ENCODE results near the gene SH3D21. TPM values are rescaled to one million over a fixed set of nuclear protein-coding genes. Genes with fewer than 3 reads are reported as not detected.

SH3D21 gene
- total and polyA plus RNA-seq, 10 donors: 1.7 to 9.4 (median 4.0) TPM

- Histone ChIP-seq H3K27me3 (replicated peaks in 1 of 7) (no peaks in the 10 kb centered on the region), H3K9me3 (no peaks in the 10 kb centered on the region), H3K4me1 (peaks cover 4 to 63% (median 33%) of the 10 kb centered on the region in 6 donors), H3K27ac (peak overlapping the region in 4 of 8 donors; percentile 6 to 65 (median 19)), H3K4me3 (no peak overlapping the region), H3K36me3 (peaks cover 3 to 82% (median 50%) of the 10 kb centered on the region in 6 donors)
- intact Hi-C loops (cut with DNase I; ENCODE audit: low total_unique reads): loop anchor here (10.0 kb wide), 1 partner anchor 129 kb away; the partner anchor contains the start of gene MAP7D1
- no peak for DNase-seq
- WGBS, 5 donors: 76 to 91% (median 79%) methylated on average over 1 of the region's 1 CpG
- TF ChIP-seq CTCF (IDR thresholded peaks at IDR 0.05 in 8 of 11, conservative IDR thresholded peaks at IDR 0.05 in 3 of 11) (no peak), POLR2AphosphoS5 (IDR thresholded peaks at IDR 0.05) (no peak), POLR2A (IDR thresholded peaks at IDR 0.05) (no peak)
Observed at GRCh38 chr1:36284061-36284460, 22.1 kb upstream of the SH3D21 start.

- H3K27ac ChIP-seq: peak overlapping the region in 6 of 8 donors; percentile 7 to 65 (median 26)
- intact Hi-C loops (cut with DNase I; ENCODE audit: low total_unique reads): loop anchor here (10.0 kb wide), 1 partner anchor 130 kb away; the partner anchor contains the start of gene MAP7D1
- no peak for TF ChIP-seq CTCF (IDR thresholded peaks at IDR 0.05 in 8 of 11, conservative IDR thresholded peaks at IDR 0.05 in 3 of 11)
- no peak for TF ChIP-seq POLR2AphosphoS5 (IDR thresholded peaks at IDR 0.05)
- no peak for TF ChIP-seq POLR2A (IDR thresholded peaks at IDR 0.05)
- peaks cover 3 to 87% (median 54%) of the 10 kb centered on the region in 6 donors for H3K36me3 ChIP-seq
- H3K27me3 ChIP-seq (replicated peaks in 1 of 7): no peaks in the 10 kb centered on the region
- 67 to 94% (median 79%) methylated on average over 1 of the region's 1 CpG for WGBS, 5 donors
- no peak for DNase-seq
- no peaks in the 10 kb centered on the region for H3K9me3 ChIP-seq
- H3K4me1 ChIP-seq: peaks cover 4 to 59% (median 29%) of the 10 kb centered on the region in 6 donors
- no peak overlapping the region for H3K4me3 ChIP-seq
Observed at GRCh38 chr1:36284517-36284916, 21.7 kb upstream of the SH3D21 start.

DNA sequence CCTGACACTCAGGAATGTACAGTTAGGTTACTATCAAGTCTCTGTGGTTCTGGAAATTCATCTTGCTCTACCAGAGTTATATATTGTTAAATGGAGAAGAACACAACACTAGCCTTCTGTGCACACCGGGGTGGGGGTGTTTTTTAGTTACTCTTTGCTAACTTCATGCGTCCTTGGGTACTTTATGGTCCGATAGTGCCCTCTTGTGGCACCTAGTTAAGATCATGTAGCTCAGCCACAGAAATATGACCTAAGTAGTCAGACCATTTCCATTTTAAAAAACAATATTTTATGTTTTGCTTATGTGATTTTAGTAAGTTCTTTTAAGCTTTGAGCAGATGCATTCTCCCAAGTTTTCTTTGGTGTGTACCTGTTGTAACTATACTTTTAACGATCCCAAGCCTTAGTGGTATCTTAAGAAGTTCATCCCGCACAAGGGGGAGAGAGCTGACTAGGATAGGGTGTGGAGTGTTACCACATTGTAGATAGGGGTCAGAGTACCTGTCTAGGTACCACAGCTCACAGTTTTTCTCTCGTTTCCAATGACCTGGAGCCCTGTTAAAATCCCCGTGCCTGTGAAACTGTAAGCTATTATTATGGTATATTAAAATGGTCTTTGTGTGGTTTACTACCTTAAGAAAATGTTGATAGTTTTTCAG lies 20.6 kb upstream of the SH3D21 start:
- TF ChIP-seq CTCF (IDR thresholded peaks at IDR 0.05 in 8 of 11, conservative IDR thresholded peaks at IDR 0.05 in 3 of 11) (peak; percentile 61 to 82 (median 74)), POLR2A (IDR thresholded peaks at IDR 0.05) (no peak), POLR2AphosphoS5 (IDR thresholded peaks at IDR 0.05) (peak in 1 of 3 donors; percentile 41)
- Histone ChIP-seq H3K9me3 (no peaks in the 10 kb centered on the region), H3K4me1 (peaks cover 0 to 52% (median 24%) of the 10 kb centered on the region in 6 donors), H3K27me3 (replicated peaks in 1 of 7) (no peaks in the 10 kb centered on the region), H3K4me3 (no peak overlapping the region), H3K27ac (peak overlapping the region in 6 of 8 donors; percentile 22 to 65 (median 42)), H3K36me3 (peaks cover 3 to 97% (median 65%) of the 10 kb centered on the region in 6 donors)
- 42 to 50% (median 48%) methylated on average over 7 of the region's 7 CpGs for WGBS, 5 donors
- intact Hi-C loops (cut with DNase I; ENCODE audit: low total_unique reads): loop anchor here (10.0 kb wide), 1 partner anchor 131 kb away; the partner anchor contains the start of gene MAP7D1
- no peak for DNase-seq

- Histone ChIP-seq H3K27ac (peak overlapping the region in 5 of 8 donors; percentile 22 to 65 (median 35)), H3K4me3 (no peak overlapping the region), H3K4me1 (peaks cover 0 to 56% (median 28%) of the 10 kb centered on the region in 6 donors), H3K9me3 (no peaks in the 10 kb centered on the region), H3K36me3 (peaks cover 3 to 98% (median 77%) of the 10 kb centered on the region in 6 donors), H3K27me3 (replicated peaks in 1 of 7) (no peaks in the 10 kb centered on the region)
- 93 to 98% (median 95%) methylated on average over 12 to 13 of the region's 13 CpGs for WGBS, 5 donors
- DNase-seq: no peak
- intact Hi-C loops (cut with DNase I; ENCODE audit: low total_unique reads): loop anchor here (10.0 kb wide), 1 partner anchor 132 kb away; the partner anchor contains the start of gene MAP7D1
- TF ChIP-seq POLR2AphosphoS5 (IDR thresholded peaks at IDR 0.05) (peak in 2 of 3 donors; percentile 29 to 54), CTCF (IDR thresholded peaks at IDR 0.05 in 8 of 11, conservative IDR thresholded peaks at IDR 0.05 in 3 of 11) (no peak), POLR2A (IDR thresholded peaks at IDR 0.05) (no peak)
Observed at GRCh38 chr1:36286802-36287201, 19.4 kb upstream of the SH3D21 start.

All from spleen (tissue), 11 donors.